ENCODE results near the gene PLEKHG4B.

PLEKHG4B gene

GRCh38 chr5:76358-77169 lies 15.4 kb upstream of the PLEKHG4B start:
- DNase-seq = no peak

DNA sequence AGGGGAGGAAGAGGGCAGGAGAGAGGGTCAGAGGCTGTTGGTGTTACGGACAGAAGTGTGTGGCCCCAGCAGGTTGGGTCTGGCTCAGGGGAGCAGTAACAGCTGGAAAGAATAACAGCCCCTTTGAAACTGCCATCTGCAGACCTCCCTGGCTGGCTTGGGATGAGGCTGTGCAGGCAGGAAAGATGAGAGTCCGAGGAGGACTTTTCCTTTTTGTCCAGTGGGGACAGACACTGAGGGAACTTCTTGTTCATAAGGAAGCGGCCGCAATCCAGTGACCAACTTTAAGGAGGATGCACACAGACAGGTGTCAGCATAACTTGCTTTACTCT lies 14.8 kb upstream of the PLEKHG4B start:
- DNase-seq = no peak

DNA sequence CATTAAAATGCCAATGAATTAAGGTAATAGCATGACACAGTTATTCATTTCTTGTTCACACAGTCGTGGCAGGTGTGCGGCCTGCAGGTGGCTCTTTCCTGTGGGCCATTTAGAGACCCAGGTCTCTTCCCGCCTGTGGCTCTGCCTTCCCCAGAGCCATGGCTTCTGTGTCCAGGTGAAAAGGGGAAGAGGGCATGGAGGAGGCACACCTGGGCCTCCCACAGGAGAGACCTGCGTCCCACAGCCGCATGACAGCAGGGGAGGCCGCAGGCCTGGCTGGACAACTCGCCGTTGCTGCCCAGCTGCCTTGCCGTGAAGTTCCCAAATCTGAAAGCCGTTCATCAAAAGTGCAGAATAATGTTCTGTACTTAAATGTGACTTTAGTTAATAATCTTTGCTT lies 14.4 kb upstream of the PLEKHG4B start:
- DNase-seq = no peak

DNA sequence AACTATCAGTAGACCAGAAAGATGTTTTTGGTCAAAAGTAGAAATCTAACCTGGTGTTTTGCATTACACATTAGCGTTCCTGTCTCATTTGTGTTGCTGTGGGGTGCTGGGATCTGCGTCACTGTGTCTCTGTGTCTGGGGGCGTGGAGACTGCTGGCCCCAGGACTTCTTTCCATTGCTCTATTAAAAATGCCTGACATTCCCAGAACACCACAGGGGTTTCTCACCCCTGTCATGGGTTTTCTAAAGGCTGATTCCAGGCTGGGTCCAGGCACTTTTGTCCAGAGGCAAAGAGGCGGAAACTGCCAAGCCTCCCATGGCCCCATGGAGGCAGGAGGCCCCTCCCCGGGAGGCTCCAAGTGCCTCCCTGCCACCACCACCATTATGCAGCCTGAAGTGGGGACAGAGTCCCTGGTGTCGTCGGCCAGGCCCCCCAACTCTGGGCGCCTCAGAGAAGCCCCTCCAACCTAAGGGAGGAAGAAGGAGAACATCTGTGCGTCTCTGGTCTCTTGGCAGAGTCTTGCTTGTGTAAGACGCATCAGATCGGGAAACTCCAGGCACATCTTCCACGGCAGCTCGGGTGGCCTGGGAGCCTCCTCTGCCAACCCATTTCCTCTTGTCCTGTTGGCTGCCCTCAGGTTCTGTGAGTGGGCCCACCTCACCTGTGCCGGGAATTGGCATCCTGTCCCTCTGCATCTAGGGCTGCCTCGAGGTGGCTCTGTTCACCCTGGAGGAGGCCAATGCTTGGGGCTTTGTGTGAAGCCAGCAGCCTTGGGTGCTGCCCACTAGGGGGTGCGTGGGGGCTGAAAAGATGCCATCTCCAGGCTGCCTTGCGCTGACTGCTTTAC lies 13.8 kb upstream of the PLEKHG4B start:
- no peak for DNase-seq

GRCh38 chr5:78805-79149 lies 13.2 kb upstream of the PLEKHG4B start:
- no peak for DNase-seq

GRCh38 chr5:79263-79662 lies 12.7 kb upstream of the PLEKHG4B start:
- no peak for DNase-seq

- DNase-seq = no peak
Measured at GRCh38 chr5:79821-80220, 12.1 kb upstream of the PLEKHG4B start.

- DNase-seq = no peak
Measured at GRCh38 chr5:81391-82021, 10.5 kb upstream of the PLEKHG4B start.

- no peak for DNase-seq
Measured at GRCh38 chr5:82097-82496, 9.9 kb upstream of the PLEKHG4B start.

GRCh38 chr5:82570-82969 lies 9.4 kb upstream of the PLEKHG4B start:
- no peak for DNase-seq

GRCh38 chr5:83029-83428 lies 8.9 kb upstream of the PLEKHG4B start:
- no peak for DNase-seq

- no peak for DNase-seq
Measured at GRCh38 chr5:85334-85995, 6.5 kb upstream of the PLEKHG4B start.

GRCh38 chr5:89337-90286 lies 2.4 kb upstream of the PLEKHG4B start:
- no peak for DNase-seq

DNA sequence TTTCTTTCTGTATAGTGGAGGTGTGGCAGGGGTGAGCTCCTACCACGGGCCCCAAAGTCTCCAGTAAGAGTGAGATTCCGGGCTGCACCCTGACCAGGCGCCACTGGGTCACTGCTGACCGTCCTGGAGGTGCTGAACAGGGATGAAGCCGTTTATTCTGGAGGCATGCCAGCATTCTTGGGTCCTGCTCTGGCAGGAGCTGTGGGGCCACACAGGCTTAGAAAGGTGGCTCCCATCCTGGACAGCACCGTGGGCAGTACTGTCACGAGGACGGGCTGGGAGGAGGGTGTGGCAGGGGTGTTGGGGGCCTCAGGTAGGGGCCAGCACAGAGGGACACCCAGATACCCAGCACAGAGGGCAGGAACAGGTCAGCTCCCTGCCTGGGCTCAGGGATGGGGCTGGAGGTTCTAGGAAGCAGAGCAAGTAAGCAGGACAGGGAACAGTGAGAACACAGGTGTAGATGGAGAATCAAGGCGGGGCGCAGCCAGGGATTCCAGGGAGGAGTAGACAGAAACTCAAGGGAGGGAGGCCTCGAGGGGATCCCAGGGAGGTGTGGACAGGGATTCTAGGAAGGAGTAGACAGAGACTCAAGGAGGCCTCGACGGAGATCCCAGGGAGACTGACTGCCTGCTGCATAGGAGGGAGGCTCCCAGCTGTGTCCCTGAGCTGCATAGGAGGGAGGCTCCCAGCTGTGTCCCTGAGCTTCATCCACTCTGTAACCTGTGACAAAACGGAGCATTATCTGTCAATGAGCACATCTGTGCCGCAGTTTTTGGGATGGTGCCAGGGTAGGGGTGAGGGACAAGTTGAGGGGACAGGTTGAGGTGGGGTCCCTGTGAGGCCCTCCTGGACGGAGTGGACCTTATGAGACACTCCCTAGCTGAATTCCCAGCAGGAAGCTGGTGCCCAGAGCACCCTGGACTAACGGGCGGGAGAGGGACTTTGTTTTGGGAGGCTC lies 1.1 kb upstream of the PLEKHG4B start:
- DNase-seq = no peak

GRCh38 chr5:92401-93220 lies 643 bp downstream of the PLEKHG4B start:
- no peak for DNase-seq

- DNase-seq = no peak
Measured at GRCh38 chr5:93221-93980, 1.4 kb downstream of the PLEKHG4B start.

DNA sequence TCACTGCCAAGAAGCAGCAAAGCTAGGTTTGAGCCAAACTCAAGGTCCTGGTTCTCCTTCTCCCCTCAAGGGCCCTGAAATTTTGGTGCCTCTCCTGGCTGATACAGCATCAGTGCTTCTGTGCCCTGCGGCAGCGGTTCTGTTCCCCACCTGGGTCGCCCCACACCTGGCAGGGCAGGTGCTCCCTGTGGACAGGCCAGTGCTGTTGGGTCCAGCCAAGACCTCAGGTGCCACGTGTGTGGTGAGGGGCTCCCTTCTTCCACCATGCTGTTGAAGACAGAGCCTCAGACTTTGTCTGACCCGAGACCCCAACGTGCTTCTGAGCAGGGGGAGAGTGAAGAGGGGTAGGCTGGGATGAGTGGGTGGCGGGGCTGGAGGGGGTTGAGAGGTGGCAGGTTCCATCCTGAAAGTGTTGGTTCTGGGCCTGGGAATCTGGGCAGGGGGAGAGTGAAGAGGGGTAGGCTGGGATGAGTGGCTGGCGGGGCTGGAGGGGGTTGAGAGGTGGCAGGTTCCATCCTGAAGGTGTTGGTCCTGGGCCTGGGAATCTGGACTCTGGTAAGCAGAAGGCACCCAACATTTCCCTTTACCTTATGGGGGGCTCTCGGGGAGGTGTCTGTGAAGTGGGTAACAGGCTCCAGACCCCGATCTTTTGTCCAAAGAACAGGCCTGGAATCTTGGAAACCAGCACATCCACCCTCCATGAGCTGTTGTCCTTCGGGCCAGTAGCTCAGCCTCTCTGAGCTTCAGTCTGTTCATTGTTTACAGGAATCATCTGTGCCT lies 2.3 kb downstream of the PLEKHG4B start:
- DNase-seq = no peak

DNA sequence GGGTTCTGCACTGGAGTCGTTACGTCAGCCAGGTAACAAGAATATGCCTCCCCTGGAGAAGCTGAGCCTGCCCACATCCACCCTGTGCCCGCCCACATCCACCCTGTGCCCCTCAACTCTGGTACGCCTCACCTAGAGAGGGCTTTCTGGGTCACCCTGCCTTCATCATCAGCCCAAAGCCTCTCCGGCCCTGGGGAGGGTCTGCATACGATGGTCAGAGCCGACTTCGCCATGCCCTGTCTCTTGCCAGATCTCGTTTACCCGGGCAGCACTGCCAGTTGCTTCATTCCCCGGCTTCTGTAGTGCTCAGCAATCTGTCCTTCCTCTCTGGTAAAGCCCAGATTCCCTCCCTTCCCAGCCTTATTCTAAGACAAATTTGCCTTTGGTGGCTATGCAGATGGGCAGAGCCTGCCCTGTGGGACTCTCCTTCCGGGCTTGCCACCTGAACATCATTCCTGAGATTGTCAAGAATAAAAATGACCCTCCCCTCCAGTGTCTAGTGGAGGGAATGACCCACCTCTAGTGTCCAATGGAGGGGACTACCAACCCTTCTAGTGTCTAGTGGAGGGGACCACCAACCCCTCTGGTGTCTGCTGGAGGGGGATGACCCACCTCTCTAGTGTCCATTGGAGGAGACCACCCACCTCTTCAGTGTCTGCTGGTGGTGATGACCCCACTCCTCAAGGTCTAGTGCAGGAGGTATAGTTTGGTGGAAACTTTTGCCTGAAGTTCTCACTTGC lies 3.4 kb downstream of the PLEKHG4B start:
- DNase-seq = no peak
